Measurements from ENCODE around the gene EFNA3. TPM values are rescaled to one million over a fixed set of nuclear protein-coding genes. Genes with fewer than 3 reads are reported as not detected.

Gene EFNA3
- total RNA-seq, 4 donors from 2014 or later = 0.44 to 3.7 (median 1.7) TPM; not detected in 1

DNA sequence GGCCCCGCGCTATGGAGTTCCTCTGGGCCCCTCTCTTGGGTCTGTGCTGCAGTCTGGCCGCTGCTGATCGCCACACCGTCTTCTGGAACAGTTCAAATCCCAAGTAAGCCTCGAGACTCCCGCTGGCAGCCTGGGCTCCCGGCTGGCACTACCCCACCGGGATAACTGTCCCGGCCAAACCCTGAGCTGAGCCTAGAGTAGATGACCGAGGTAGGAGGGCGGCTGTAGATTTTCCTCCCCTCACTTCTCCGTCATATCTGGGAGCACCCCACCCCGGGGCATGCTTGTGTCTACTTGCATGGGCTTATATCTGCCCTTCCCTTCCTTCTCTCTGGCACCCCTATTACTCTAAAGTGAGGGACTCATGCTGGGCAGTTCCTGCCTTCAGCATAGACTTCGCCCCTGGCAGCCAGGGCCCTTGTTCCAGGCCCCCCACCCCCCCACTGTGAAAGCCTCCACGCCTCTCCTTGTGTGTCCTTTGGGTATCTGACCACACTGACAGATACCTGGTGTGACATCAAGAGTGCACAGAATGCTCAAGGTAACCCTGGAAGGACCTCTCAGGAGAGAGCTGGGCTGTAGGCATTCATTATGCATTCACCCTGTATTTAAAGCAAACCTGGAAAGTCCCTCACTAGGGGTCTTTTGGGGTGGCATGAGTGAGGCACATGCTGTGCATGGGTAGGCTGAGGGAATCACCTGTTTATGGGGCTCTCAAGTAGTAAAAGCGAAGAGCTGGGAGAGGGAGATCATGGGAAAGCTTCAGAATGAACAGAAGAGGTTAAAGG, 49.5 kb downstream of the EFNA3 start:
- TF ChIP-seq, protein P1, sequence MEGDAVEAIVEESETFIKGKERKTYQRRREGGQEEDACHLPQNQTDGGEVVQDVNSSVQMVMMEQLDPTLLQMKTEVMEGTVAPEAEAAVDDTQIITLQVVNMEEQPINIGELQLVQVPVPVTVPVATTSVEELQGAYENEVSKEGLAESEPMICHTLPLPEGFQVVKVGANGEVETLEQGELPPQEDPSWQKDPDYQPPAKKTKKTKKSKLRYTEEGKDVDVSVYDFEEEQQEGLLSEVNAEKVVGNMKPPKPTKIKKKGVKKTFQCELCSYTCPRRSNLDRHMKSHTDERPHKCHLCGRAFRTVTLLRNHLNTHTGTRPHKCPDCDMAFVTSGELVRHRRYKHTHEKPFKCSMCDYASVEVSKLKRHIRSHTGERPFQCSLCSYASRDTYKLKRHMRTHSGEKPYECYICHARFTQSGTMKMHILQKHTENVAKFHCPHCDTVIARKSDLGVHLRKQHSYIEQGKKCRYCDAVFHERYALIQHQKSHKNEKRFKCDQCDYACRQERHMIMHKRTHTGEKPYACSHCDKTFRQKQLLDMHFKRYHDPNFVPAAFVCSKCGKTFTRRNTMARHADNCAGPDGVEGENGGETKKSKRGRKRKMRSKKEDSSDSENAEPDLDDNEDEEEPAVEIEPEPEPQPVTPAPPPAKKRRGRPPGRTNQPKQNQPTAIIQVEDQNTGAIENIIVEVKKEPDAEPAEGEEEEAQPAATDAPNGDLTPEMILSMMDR (IDR thresholded peaks at IDR 0.05; ENCODE audit: low read depth) = no peak

DNA sequence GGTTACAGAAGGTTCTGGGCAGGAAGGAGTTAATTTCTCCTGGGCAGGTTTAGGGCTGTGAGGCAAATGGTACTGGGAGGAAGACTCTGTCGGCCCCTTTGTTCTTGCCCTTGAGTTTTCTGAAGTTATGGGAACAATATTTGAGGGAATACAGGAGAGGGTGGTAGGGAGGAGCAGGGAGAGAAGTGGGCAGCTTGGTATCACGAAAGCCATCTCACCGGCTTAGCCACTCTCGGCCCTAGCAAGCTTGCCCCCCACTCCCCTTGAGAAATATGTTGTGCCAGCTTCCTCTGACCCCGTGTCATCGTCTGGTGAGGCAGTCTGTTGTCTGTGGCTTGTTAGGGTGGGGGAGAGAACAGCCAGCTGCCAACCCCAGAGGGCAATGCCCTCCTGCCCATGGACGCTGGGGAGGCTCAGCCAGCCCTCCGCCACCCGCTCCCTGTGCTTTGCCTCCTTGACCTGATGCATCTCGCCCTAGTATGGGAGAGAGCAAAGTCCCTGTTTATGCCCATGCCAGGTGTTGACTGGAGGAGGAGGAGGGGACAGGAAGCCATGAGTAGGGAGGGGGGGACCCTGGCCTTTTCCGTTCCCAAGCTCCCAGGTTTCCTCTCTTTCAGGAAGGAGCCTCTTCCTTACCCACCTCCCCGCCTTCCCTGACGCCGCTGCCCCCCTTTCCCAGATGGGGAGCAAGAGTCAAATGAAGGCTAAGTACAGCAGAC, 50.3 kb downstream of the EFNA3 start:
- TF ChIP-seq, protein P1 (IDR thresholded peaks at IDR 0.05; ENCODE audit: low read depth) = no peak

DNA sequence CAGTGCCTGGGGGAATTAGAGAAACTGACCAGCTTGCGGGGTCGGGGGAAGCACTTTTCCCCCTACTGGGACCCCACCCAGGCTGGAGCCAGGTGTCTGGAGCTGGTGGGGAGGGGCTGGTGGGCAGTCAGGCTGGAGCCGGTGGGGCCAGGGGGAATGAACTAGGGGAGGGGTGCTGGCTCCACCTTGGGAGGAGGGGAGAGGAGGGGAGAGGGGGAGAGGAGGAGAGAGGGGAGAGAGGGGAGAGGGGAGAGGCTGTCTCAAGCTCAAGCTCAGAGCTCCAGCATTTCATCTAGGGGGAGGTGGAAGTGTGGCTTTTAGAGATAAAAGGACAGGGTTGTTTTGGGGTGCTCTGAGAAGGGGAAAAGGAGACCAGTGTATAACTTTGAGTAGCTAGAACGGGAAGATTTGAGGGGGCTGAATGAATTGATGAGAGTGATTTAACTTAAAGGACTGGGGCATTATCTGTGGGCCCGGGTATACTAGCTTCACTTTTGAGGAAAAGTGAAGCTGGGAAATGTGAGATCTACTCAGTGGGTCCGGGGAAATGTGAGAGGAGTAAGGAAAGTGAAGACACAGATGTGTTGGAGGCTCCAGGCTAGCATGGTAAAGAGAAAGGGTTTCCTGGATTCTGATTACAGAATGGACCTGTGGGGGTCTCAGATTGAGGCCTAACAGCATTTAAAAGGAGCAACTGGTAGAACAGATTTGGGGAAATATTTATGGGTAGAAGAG, 51.8 kb downstream of the EFNA3 start:
- TF ChIP-seq, protein P1 (IDR thresholded peaks at IDR 0.05; ENCODE audit: low read depth) = no peak

DNA sequence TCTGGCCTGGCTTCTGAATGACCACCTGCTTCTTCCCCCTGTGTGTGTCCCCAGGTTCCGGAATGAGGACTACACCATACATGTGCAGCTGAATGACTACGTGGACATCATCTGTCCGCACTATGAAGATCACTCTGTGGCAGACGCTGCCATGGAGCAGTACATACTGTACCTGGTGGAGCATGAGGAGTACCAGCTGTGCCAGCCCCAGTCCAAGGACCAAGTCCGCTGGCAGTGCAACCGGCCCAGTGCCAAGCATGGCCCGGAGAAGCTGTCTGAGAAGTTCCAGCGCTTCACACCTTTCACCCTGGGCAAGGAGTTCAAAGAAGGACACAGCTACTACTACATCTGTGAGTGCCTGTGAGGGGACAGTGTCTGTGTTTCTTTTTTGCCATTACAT, 52.6 kb downstream of the EFNA3 start:
- TF ChIP-seq, protein P1 (IDR thresholded peaks at IDR 0.05; ENCODE audit: low read depth) = no peak

DNA sequence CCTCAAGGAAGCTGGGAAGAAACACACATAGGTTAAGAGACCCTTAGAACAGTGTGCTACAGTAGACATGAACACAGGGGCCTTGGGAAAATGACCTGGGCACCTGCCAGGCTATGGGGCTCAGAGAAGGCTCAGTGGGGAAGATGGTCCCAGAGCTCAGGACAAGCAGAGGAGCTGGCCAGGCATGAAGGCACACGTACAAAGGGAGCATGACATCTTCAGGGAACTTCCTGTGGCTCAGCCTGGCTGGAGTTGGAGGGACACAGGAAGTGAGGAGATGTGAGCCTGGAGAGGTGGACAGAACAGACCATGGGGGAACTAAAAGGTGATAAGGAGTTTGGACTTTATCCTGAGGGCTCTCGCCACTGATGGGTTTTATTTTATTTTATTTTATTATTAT, 53.2 kb downstream of the EFNA3 start:
- TF ChIP-seq, protein P1 (IDR thresholded peaks at IDR 0.05; ENCODE audit: low read depth) = no peak

DNA sequence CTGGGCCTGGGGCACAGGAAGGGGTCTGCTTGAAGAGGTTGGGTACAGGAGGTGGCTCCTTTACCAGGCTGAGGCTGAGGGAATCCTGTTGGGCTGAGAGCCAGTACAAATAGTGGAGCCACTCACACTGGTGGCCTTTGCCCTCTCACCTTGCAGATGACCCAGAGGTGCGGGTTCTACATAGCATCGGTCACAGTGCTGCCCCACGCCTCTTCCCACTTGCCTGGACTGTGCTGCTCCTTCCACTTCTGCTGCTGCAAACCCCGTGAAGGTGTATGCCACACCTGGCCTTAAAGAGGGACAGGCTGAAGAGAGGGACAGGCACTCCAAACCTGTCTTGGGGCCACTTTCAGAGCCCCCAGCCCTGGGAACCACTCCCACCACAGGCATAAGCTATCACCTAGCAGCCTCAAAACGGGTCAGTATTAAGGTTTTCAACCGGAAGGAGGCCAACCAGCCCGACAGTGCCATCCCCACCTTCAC, 55.2 kb downstream of the EFNA3 start:
- TF ChIP-seq, protein P1 (IDR thresholded peaks at IDR 0.05; ENCODE audit: low read depth) = no peak

DNA sequence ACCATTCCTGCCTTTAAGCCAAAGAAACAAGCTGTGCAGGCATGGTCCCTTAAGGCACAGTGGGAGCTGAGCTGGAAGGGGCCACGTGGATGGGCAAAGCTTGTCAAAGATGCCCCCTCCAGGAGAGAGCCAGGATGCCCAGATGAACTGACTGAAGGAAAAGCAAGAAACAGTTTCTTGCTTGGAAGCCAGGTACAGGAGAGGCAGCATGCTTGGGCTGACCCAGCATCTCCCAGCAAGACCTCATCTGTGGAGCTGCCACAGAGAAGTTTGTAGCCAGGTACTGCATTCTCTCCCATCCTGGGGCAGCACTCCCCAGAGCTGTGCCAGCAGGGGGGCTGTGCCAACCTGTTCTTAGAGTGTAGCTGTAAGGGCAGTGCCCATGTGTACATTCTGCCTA, 55.7 kb downstream of the EFNA3 start:
- TF ChIP-seq, protein P1 (IDR thresholded peaks at IDR 0.05; ENCODE audit: low read depth) = no peak

Measured in subcutaneous adipose tissue (tissue), 4 donors.